HCT116 (cell line): Measurements from ENCODE around the gene EEFSEC. TPM values are rescaled to one million over a fixed set of nuclear protein-coding genes. Genes with fewer than 3 reads are reported as not detected.

ENCODE experiments used
- ATAC-seq: fragments of 200-7000 bp; cut with Tn5 transposase; 2 replicates; pipeline ENCODE4 v1.9.1; 2020; ENCODE audit warnings: mild to moderate bottlenecking, moderate library complexity
- BruUV-seq: library from RNA; stranded (reverse); fragments of 400-500 nt; replicated peaks from 2 replicates; lab custom pipeline; 2021; lab: Mats Ljungman, UMichigan
- CTCF ChIA-PET: fragments of 300-600 bp; sonication (Branson Sonifier 250); formaldehyde crosslinking; loops from one replicate; lab custom pipeline; 2021; ENCODE audit warnings: antibody characterized with exemption; lab: Charles Lee
- POLR2A ChIA-PET: fragments of 300-600, 350-600 bp; sonication (Branson Sonifier 250); formaldehyde crosslinking; loops from one replicate; lab custom pipeline; 2021; ENCODE audit warnings: antibody characterized with exemption; lab: Charles Lee
- RAD21 ChIA-PET, 2 experiments: fragments of 300-600 bp; sonication (Branson Sonifier 250); formaldehyde crosslinking; loops; one replicate each; lab custom pipeline; 2023; ENCODE audit warnings: low total read pairs in 2 of 2; ENCODE audit not compliant: uncharacterized antibody in 2 of 2, unreplicated experiment in 2 of 2, low non-redundant PET in 1 of 2; lab: Charles Lee
- DNase-seq: peaks from one replicate; pipeline ENCODE4 v3.0.0-alpha.2; 2010; ENCODE audit warnings: low read depth, low spot score
- H2AFZ ChIP-seq: fragments of 200-600 bp; shearing (Covaris generic), sonication (generic); 2 replicates; pipeline ENCODE4 v1.6.1; 2017; ENCODE audit warnings: low read depth, mixed run types, mixed read lengths, antibody characterized with exemption, low read length; ENCODE audit not compliant: poor library complexity, severe bottlenecking
- H3K27ac ChIP-seq: 2 replicates; pipeline ENCODE4 v1.5.1; 2012; ENCODE audit warnings: low read depth, low read length
- H3K27me3 ChIP-seq: fragments of 200-600 bp; sonication (generic); 2 replicates; pipeline ENCODE4 v1.6.1; 2016; ENCODE audit warnings: mixed run types, low read length, mixed read lengths; ENCODE audit not compliant: insufficient read depth
- H3K36me3 ChIP-seq, 2 experiments: fragments of 200-500 bp in 1 of 2; fragments of 200-600 bp in 1 of 2; sonication (Bioruptor generic) in 1 of 2; sonication (generic) in 1 of 2; 2 replicates each; pipeline versions ENCODE4 v1.5.1 to v1.6.1; 2014 to 2016; ENCODE audit warnings: low read length in 2 of 2, inconsistent platforms in 1 of 2, mixed read lengths in 1 of 2, mixed run types in 1 of 2; ENCODE audit not compliant: insufficient read depth in 2 of 2, control insufficient read depth in 1 of 2
- H3K4me1 ChIP-seq, 2 experiments: fragments of 200-600 bp in 1 of 2; sonication (generic) in 1 of 2; 2 replicates each; pipeline versions ENCODE4 v1.5.1 to v1.6.1; 2012 to 2017; ENCODE audit warnings: low read length in 2 of 2, inconsistent platforms in 1 of 2, mild to moderate bottlenecking in 1 of 2, mixed read lengths in 1 of 2, mixed run types in 1 of 2, moderate library complexity in 1 of 2; ENCODE audit not compliant: insufficient read depth in 2 of 2, control insufficient read depth in 1 of 2
- H3K4me2 ChIP-seq: fragments of 200-600 bp; sonication (generic); 2 replicates; pipeline ENCODE4 v1.6.1; 2017; ENCODE audit warnings: mixed run types, low read length, mixed read lengths
- H3K4me3 ChIP-seq, 2 experiments: fragments of 200-600 bp in 1 of 2; sonication (generic) in 1 of 2; replicated peaks in 1 of 2; 2 replicates each; pipeline ENCODE4 v1.5.1; 2011 to 2016; ENCODE audit warnings: low read length in 2 of 2, control low read depth in 1 of 2, low read depth in 1 of 2, mild to moderate bottlenecking in 1 of 2, mixed read lengths in 1 of 2, mixed run types in 1 of 2
- H3K79me2 ChIP-seq: fragments of 200-600 bp; sonication (generic); 2 replicates; pipeline ENCODE4 v1.6.1; 2017; ENCODE audit warnings: mild to moderate bottlenecking, mixed run types, low read length, moderate library complexity, mixed read lengths; ENCODE audit not compliant: insufficient read depth
- H3K9ac ChIP-seq: fragments of 200-600 bp; sonication (generic); 2 replicates; pipeline ENCODE4 v1.6.1; 2016; ENCODE audit warnings: low read length, mixed read lengths
- H3K9me2 ChIP-seq: fragments of 200-600 bp; sonication (generic), shearing (Covaris generic); 2 replicates; pipeline ENCODE4 v1.6.1; 2017; ENCODE audit warnings: mixed run types, mild to moderate bottlenecking, moderate library complexity; ENCODE audit not compliant: insufficient read depth
- H3K9me3 ChIP-seq, 2 experiments: fragments of 200-500 bp in 1 of 2; fragments of 200-600 bp in 1 of 2; sonication (Bioruptor generic) in 1 of 2; sonication (generic) in 1 of 2; 2 replicates each; pipeline ENCODE4 v1.6.1; 2014 to 2017; ENCODE audit warnings: low read length in 2 of 2, mixed read lengths in 2 of 2, inconsistent platforms in 1 of 2, low read depth in 1 of 2, mild to moderate bottlenecking in 1 of 2, mixed run types in 1 of 2, moderate library complexity in 1 of 2; ENCODE audit not compliant: control insufficient read depth in 1 of 2, insufficient read depth in 1 of 2
- H4K20me1 ChIP-seq: fragments of 200-600 bp; sonication (generic), shearing (Covaris generic); 2 replicates; pipeline ENCODE4 v1.6.1; 2017; ENCODE audit warnings: mixed run types, mild to moderate bottlenecking, moderate library complexity; ENCODE audit not compliant: insufficient read depth
- CTCF ChIP-seq, 3 experiments: fragments of 200-600 bp in 1 of 3; sonication (generic) in 1 of 3; IDR thresholded peaks in 2 of 3; conservative IDR thresholded peaks in 1 of 3; 2 replicates each; pipeline ENCODE4 v1.5.1; 2012 to 2017; ENCODE audit warnings: low read depth in 2 of 3, low read length in 2 of 3, antibody characterized with exemption in 1 of 3, borderline replicate concordance in 1 of 3, control low read depth in 1 of 3, mild to moderate bottlenecking in 1 of 3, mixed read lengths in 1 of 3, mixed run types in 1 of 3, moderate library complexity in 1 of 3; ENCODE audit not compliant: insufficient read depth in 1 of 3
- EGR1 ChIP-seq: IDR thresholded peaks from 2 replicates; pipeline ENCODE4 v1.6.1; 2012; ENCODE audit warnings: low read depth
- ELF1 ChIP-seq: IDR thresholded peaks from 2 replicates; pipeline ENCODE4 v1.6.1; 2012; ENCODE audit warnings: low read depth, borderline replicate concordance
- EZH2 ChIP-seq: fragments of 200-600 bp; sonication (generic); IDR thresholded peaks from 2 replicates; pipeline ENCODE4 v1.6.1; 2017; ENCODE audit warnings: antibody characterized with exemption, mixed run types
- EZH2phosphoT487 ChIP-seq: fragments of 200-600 bp; IDR thresholded peaks from 2 replicates; pipeline ENCODE4 v1.6.1; 2018; ENCODE audit warnings: antibody characterized with exemption, borderline replicate concordance
- FOSL1 ChIP-seq: IDR thresholded peaks from 2 replicates; pipeline ENCODE4 v1.6.1; 2012; ENCODE audit warnings: low read depth
- POLR2A ChIP-seq: IDR thresholded peaks from 2 replicates; pipeline ENCODE4 v1.7.0; 2011; ENCODE audit warnings: borderline replicate concordance; ENCODE audit not compliant: insufficient read depth, insufficient read length; ENCODE audit errors: extremely low read depth
- POLR2AphosphoS5 ChIP-seq: IDR thresholded peaks from 2 replicates; pipeline ENCODE4 v1.6.1; 2011; ENCODE audit warnings: mild to moderate bottlenecking, low read depth, low read length, moderate library complexity
- REST ChIP-seq: IDR thresholded peaks from 2 replicates; pipeline ENCODE4 v1.6.1; 2012; ENCODE audit warnings: low read depth
- SIN3A ChIP-seq: IDR thresholded peaks from 2 replicates; pipeline ENCODE4 v1.6.1; 2012; ENCODE audit warnings: low read depth
- TCF7L2 ChIP-seq: IDR thresholded peaks from 2 replicates; pipeline ENCODE4 v1.7.0; 2011; ENCODE audit warnings: borderline replicate concordance, inconsistent platforms; ENCODE audit not compliant: insufficient read depth, insufficient read length; ENCODE audit errors: extremely low read depth
- intact Hi-C: fragments of 100-400 bp; cut with micrococcal nuclease; formaldehyde crosslinking; loops from 2 replicates; pipeline ENCODE4 v1.10.0; 2022
- total RNA-seq: library from RNA; stranded (reverse); gene quantifications from one replicate; pipeline ENCODE4 v1.2.1, GENCODE V29; 2021; ENCODE audit not compliant: unreplicated experiment

The EEFSEC gene
- total RNA-seq, 1 experiment from 2014 or later = 16.1 TPM

- TF ChIP-seq CTCF (IDR thresholded peaks at IDR 0.05 in 2 of 3, conservative IDR thresholded peaks at IDR 0.05 in 1 of 3; ENCODE audit: borderline replicate concordance in 1 of 3, insufficient read depth in 1 of 3, low read depth in 2 of 3, low read length in 2 of 3) (no peak), EZH2 (no peak), POLR2AphosphoS5 (no peak), POLR2A (no peak)
Measured at GRCh38 chr3:128431803-128432300, 278.6 kb downstream of the EEFSEC start (continued).

GRCh38 chr3:128432301-128432970, 279.2 kb downstream of the EEFSEC start:
- Histone ChIP-seq H3K9me3 (no peaks in the 10 kb centered on the region), H4K20me1 (no peaks in the 10 kb centered on the region), H3K27ac (no peak overlapping the region), H3K4me3 (no peak overlapping the region), H3K27me3 (no peaks in the 10 kb centered on the region), H3K4me1 (peaks cover 9 to 27% of the 10 kb centered on the region in 2 experiments; a peak in 3 of 4 replicates), H3K9me2 (no peaks in the 10 kb centered on the region), H3K36me3 (no peaks in the 10 kb centered on the region), H2AFZ (no peak overlapping the region), H3K79me2 (no peaks in the 10 kb centered on the region), H3K4me2 (no peak overlapping the region), H3K9ac (no peak overlapping the region)
- ATAC-seq (no peak), DNase-seq (no peak)
- ChIA-PET RAD21 (no interaction called here), POLR2A (no interaction called here), CTCF (no interaction called here)
- TF ChIP-seq CTCF (IDR thresholded peaks at IDR 0.05 in 2 of 3, conservative IDR thresholded peaks at IDR 0.05 in 1 of 3; ENCODE audit: borderline replicate concordance in 1 of 3, insufficient read depth in 1 of 3, low read depth in 2 of 3, low read length in 2 of 3) = no peak
- no peak for TF ChIP-seq REST
- no peak for TF ChIP-seq POLR2AphosphoS5
- no peak for TF ChIP-seq POLR2A
- no peak for TF ChIP-seq EZH2phosphoT487
- TF ChIP-seq FOSL1 = no peak
- TF ChIP-seq TCF7L2 = no peak
- no peak for TF ChIP-seq ELF1
- TF ChIP-seq SIN3A = no peak
- no peak for TF ChIP-seq EGR1
- no peak for TF ChIP-seq EZH2
- no TSS peak for BruUV-seq
- intact Hi-C loops = no loop called here
